Stimulated activated CD4-positive, alpha-beta T cell treated with anti-CD3 and anti-CD28 coated beads, Interleukin-4, amount 100 ng/mL, for 48 hours (primary cell): ENCODE results near the gene CFC1.
A peak's percentile ranks its signal among the peaks of the same experiment; 100 is the strongest.
"Not testable (repeated sequence)": the region's sequence is repeated elsewhere in the genome, so short reads cannot be mapped to it uniquely, and the experiment has no call there.

Source experiments
- DNase-seq, 2 donors: peaks; one replicate each; pipeline ENCODE4 v3.0.0-alpha.2; 2020; ENCODE audit warnings: low read depth in 2 of 2

Gene CFC1

GRCh38 chr2:130599393-130599792, at the start of gene CFC1:
TSS of gene CFC1 (minus strand) at chr2:130599575. CDS start at chr2:130599287, 288 bp downstream.
- DNase-seq = not testable (repeated sequence)

DNA sequence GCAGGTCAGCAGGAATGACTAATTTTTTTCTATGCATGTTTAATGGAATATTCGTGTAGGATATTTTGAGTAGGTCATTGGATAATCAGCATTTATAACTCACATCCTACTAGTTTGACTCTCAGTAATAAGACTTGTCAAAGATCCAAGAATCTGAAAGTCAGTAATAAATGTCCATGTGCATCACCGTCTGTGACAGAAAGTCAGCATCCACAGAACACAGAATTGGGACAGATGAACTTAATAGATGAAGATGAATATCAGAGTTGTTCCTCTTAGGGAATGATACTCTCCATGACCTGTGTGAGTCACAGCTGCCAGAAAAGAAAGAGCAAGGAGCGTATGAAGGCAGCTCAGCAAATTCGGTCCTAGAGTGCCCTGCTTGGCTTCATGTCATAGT, 42.3 kb upstream of the CFC1 start:
- not testable (repeated sequence) for DNase-seq

DNA sequence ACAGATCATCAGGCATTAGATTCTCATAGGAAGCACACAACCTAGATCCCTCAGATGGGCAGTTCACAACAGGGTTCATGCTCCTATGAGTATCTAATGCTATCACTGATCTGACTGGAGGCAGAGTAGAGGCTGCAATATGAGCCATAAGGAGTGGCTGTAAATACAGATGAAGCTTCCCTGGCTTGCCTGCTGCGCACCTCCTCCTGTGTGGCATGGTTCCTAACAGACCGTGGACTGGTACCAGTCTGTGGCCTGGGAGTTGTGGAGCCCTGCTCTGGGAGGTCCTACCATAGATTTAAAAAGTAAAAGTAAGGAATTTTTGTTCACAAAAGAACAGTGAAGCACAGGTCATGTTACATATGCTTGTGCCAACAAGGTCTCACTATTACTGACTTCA, 39.6 kb upstream of the CFC1 start:
- not testable (repeated sequence) for DNase-seq

DNA sequence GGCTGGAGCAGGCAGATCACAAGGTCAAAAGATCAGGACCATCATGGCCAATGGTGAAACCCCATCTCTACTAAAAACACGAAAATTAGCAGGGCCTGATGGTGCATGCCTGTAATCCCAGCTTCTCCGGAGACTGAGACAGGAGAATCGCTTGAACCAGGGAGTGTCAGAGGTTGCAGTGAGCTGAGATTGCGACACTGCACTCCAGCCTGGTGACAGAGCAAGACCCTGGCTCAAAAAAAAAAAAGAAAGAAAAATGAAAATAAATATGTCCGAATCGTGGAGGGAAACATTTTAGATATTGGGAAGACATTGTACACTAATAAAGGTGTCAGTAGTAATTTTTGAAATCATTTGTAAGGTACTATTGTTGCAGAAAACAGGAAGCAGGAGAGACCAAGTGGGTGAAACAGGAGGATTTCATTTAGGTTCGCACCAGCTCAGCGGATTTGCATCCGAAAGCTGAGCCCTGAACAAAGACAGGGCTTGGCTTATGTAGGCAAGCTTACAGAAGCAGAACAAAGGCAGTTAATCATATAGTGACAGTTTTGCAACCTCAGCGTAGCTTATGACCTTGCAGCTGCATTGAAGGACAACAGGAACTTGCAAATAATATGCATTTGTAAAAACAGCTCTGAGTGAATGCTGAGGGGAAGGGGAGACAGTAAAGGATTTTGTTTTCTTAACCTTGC, 29.6 kb upstream of the CFC1 start:
- not testable (repeated sequence) for DNase-seq

- DNase-seq = not testable (repeated sequence)
Measured at GRCh38 chr2:130611140-130611539, 11.8 kb upstream of the CFC1 start, which contains the start of gene POTEJ. TSS of gene POTEJ (plus strand) at chr2:130611440. CDS start at chr2:130611533, 93 bp downstream.

DNA sequence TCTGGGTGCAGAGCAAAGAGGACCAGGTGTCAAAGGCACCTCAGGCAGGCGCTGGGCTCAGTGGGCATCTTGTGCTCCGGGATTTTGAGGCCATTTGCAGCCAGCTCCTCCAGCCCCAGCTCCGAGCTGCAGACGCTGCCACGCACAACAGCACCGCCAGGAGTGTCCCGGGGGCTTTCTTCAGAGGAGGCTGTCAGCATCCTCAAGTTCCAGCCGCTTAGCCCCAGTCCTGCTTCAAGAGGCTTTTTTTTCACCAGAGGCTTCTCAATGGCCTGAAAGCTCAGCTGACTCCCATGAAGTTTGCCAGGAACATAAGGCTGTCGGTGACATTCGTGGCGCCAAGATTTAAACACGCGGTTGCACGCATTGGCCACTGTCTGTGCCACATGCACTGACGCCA, 11.1 kb upstream of the CFC1 start:
- DNase-seq = not testable (repeated sequence)

DNA sequence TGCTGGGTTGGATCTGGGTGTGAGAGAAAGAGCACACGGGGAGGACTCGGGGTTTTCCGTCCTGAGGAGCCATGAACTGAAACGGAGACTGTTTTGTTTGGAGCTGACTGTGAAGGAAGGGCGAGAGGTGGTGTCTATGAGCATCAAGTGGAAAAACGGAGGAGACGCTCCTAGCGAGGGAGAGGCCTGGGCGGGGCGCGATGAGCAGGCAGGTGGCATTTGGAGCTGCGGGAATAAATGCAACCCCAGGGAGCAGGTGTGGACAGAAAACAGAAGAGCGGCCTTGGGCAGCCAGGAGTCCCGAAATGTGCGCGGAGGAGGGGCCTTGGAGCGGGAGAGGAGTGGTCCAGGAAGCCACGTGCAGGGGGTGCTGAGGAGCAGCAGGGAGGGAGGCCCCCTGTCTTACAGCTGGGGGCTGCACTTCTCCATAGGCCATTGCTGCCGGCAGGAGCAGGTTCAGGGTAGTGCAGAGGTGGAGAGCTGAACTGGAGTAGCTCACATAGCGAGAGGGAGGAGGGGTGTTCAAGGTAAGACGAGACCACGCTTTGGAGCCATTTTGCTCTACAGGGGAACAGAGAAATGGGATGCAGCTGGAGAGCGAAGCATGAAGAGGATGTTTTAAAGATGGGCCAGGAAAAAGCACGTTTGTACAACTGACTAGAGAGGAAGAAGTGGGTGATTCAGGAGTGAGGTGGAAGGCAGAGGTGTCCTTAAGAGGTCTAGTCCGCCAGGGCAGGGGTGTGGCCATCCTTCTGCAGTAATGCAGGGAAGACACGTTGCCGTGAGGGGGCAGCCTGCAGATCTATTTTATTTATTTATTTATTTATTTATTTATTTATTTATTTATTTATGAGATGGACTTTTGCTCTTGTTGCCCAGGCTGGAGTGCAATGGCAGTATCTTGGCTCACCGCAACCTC, 9.9 kb upstream of the CFC1 start:
- not testable (repeated sequence) for DNase-seq

DNA sequence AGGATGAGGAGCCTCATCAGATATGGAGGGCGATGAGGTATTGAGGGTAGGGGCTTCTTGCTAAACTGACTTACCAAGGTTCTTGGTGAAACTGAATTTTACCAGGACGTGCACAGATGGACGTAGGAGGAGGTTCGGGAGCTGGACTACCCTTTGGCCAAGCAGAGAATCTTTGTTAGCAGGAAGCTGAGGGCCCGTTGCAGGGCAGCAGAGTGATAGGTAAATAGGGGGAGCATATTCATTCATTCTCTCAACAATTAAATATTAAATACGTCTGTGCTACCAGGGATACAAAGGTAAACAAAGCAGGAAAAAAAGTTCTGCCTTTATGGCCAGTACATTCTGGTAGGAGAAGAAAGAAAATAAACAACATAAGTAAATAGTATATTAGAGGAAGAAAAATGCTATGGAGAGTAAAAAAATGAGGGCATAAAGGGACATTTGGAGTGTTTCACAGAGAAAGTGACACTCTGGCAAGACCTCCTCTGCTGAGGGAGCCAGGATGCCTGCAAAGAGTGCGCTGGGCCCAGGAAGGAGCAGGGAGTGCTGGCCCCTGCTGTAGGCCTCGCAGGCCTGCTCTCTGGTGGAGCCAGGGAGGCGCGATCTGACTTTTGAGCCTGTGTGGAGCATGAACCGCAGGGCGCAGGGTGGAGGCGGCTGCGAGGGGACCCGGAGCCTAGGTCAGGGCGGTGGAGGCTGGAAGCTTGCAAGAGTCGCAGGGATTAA, 9.1 kb upstream of the CFC1 start:
- not testable (repeated sequence) for DNase-seq

GRCh38 chr2:130601648-130602302, 2.4 kb upstream of the CFC1 start:
- not testable (repeated sequence) for DNase-seq

- not testable (repeated sequence) for DNase-seq
Measured at GRCh38 chr2:130599926-130600325, 551 bp upstream of the CFC1 start.

DNA sequence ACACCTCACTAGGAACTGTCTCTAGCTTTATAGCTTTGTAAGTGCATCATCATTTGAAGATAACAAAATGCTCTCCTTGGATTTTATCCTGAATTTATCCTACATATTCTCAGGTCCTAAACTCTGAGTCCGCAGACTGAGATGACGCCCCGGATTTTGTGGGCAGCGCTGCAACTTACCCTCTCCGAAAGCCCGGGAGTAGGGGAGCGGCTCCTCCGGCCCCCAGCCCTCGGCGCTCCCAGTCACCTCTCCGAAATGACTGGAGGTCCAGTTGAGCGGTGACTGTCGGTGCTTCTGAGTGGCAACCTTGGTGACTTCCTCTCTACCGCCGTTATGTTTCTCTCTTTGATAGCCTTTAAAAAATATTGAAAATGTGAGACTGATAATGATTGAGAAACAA, 912 bp downstream of the CFC1 start:
- DNase-seq = not testable (repeated sequence)

DNA sequence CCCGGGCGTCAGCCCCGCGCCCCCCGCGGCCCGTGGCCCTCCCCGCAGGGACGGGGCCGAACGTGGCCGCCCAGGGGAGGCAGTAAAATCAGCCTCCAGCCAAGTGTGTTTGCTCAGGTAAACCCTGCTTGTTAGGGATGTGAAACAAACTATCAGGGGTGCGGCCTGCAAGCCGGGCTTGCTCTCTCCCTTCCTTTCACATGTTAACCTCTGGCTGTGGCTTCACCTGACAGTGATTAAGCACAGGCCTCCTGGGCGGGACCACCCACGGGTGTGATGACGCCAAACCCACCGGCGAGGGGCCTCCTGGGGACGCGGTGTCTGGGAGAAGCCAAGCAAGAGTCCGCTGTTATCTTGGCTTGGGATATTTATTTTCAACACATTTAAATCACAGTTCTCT, 1.4 kb downstream of the CFC1 start:
- DNase-seq = not testable (repeated sequence)

DNA sequence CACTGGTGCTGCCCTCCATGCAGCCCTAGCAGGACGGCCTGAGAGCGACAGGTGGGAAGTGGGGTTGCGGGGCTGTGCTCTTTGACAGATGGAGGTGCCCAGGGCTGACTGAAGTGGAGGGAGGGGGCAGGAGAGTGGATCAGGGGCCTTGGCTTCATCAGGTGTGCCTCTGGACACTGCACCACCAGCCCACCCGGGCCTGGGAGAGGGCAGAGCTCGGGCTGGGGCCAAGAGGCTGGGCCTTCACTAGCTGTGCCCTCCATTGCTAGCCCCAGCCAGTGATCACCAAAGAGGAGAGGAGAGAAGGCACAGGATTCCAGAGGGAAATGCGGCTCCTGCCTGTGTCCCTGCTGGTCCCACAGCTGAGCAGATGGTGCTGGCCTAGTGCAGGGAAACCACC, 2.6 kb downstream of the CFC1 start:
- DNase-seq = not testable (repeated sequence)

GRCh38 chr2:130594011-130594410, 5.4 kb downstream of the CFC1 start:
- DNase-seq = not testable (repeated sequence)

DNA sequence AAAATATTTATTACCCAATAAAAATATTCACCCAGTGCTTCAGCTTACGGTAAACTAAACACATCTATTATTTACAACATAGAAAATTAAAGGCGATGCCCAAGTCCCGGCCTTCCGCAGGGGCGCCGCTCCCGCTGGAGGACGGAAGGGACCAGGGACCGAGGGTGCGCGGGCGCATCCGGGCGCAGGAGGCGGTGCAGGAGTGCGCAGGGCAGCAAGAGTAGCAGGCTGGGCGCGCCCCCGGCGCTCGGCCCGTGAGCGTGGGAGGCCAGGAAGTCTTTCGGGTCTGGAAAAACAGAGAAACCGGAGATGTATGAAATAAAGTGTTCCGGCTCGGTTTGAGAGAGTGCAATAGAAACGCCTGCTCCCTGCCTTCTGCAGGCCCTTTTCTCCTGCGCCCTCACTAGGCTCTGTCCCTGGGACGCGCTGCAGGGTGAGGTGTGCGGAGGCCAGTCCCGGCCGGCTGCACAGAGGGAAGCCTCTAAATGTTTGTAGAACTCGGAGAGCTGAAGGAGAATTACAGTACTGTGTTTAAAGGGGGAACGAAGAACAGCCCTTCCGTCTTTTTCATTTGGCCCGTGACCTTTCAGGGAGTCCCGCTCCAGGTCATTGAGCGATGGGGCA, 6.5 kb downstream of the CFC1 start:
- not testable (repeated sequence) for DNase-seq

DNA sequence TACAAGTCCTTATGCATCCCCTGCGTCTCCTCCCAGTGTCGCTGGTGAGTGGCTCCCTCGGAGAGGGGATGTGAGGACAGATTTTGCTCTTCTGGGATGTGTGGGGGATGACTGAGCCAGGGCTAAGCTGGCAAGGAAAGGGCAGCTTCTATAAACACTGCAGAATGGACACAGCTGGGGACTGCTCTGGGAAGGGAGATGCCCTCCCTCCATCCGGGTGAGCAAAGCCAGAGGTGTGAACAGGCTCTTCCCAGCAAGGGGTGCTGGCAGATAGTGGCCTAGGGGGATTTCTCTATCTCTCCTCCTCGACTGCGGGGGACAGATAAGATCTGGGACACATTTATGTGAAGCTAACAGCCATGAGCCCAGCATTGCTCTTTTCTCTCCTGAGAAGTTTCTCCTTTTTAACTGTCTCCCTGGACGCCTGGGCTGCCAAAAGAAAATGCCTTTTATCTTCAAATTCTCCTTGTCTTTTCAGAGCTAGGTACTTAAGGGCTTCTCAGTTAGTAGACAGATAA, 8.5 kb downstream of the CFC1 start:
- not testable (repeated sequence) for DNase-seq

GRCh38 chr2:130590170-130590841, 9.1 kb downstream of the CFC1 start:
- not testable (repeated sequence) for DNase-seq

DNA sequence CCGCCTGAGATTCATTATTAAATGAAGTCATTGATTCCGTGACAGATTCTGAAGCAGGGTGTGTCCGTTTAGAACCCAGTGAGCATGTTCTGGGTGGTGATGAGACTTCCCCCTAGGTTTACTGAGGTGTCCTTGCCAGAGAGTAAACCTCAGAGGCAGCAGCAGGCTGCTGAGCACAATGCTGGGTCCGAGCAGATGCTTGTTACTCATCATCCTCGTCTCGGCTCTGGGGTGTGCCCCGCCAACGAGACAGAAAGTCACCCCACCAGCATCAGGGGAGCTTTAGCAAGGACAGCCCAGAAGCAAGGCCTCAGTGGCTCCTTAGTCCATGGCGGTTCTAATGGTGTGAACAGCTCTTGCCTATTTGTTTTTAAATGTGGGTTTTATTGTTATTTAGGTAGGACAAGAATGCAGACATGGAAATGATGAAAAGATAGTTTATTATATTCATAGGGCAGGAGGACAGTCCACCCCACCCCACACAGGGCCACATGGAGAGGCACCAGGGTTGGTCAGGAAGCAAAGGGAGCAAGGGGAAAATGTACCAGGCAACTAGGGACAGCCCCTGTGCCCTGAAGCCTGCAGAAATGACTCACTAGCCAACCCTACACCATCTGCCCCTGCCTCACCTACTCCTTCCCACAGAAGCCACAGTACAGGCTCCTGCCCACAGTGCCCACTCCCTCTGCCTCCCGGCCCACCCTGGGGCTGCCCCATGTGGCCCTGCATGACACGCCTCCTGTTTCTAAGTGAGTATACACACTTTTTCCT, 10.5 kb downstream of the CFC1 start:
- peak; percentile 5 to 8 for DNase-seq

GRCh38 chr2:130584726-130585125, 14.6 kb downstream of the CFC1 start:
- not testable (repeated sequence) for DNase-seq
